Kidney capillary endothelial cell (primary cell): ENCODE data around the gene CLDN15.

ENCODE experiments used
- DNase-seq: peaks from one replicate; pipeline ENCODE4 v3.0.0-alpha.2; 2018; ENCODE audit warnings: low spot score

Gene CLDN15

DNA sequence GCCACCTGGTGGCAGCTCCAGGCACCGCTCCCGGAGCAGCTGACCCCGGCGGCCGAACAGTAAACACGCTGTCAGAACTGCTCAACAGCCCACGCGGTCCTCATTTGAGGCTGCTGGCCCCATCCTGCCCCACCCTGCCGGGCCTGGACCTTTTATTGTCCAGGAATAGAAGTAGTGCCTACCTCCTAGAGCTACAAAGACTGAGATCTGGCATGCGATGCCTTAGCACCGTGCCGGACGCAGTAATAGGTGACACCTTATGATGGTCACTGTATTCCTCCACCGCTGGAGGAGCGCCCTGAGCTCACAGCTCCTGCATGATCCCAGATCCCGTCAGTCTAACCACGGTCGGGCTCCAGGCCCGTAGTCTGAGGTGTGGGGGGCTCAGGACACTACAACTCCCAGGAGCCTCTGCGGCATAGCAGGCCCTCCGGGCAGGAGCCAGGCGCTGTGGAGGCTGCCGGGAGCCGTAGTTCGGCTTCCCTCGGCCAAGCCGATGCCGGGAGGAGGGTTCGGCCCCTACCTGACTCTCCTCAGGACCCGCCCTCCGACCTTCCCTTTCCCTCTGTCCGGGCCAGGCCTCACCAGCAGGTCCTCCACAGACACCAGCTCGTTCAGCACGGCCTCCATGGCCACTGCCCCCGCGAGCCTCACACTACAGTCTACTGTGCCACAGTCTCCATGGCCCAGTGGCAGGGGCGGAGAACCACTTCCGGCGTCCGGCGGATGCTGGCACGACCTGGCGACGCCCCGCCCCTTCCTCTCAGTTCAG, 7.0 kb upstream of the CLDN15 start, which contains the start of gene FIS1:
FIS1 (minus strand) TSS at position 707 of the 772 bp plus-strand sequence; CDS start at position 630, 77 bp downstream.
- peak; percentile 88 for DNase-seq

DNA sequence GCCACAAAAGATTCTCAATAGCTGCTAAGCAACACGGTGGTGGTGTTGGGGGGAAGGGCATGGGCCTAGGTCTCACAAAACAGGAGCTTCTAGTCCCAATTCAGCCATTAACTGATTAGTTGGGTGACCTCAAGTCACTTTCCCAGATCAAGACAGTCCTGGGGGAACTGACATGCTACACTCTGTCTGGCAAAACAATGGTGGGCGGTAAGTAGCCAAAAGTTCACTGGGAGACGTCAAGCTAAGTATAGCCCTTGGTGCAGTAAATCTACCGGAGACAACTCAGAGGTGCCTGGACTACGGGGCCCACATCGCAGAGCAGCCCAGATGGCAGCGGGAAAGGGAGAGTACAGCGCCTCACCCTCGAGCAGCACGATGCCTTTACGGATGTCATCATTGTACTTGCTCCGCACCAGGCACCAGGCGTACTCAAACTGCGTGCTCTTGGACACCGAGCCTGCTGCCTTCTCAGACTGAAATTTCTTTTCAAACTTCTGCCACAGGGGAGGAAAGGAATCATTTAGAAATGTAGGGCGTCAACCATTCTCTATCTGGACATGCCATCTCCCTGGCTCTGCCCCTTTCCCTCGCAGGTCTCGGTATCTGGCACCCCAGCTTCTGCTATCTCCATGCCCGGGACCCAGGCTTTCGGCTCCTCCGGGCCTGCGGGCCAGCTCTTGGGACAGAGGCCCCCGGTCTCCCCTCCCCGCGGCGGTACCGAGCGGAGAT, 6.2 kb upstream of the CLDN15 start:
- peak; percentile 38 for DNase-seq

DNA sequence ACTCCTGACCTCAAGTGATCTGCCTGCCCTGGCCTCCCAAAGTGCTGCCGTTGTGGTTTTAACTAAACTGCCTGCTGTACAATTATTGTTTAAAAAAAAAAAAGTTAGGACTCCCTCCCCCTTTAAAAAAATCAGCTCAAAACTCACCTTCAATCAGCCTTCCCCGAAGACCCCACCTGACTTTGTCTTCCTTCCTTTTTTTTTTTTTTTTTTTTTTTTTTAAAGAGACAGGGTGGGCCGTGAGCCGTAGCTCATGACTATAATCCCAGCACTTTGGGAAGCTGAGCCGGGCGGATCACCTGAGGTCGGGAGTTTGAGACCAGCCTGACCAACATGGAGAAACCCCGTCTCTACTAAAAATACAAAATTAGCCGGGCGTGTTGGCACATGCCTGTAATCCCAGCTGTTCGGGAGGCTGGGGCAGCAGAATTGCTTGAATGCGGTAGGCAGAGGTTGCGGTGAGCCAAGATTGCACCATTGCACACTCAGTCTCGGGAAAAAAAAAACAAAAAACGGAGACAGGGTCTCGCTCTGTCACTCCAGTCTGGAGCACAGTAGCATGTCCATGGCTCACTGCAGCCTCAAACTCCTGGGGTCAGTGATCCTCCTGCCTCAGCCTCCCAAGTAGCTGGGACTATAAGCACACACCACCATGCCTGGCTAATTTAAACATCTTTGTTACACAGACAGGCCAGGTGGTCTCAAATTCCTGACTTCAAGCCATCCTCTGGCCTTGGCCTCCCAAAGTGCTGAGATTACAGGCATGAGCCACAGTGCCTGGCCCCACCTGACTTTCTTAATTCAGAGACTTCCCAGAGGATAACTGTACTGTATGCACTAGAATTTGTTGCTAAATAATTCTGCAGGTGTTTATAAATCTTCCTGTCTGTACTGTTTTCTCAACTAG, 4.1 kb upstream of the CLDN15 start:
- no peak for DNase-seq

- no peak for DNase-seq
These were observed 3.4 kb upstream of the CLDN15 start for GRCh38 chr7:101241015-101241363.

GRCh38 chr7:101240226-101241014, 2.8 kb upstream of the CLDN15 start:
- DNase-seq, result no peak

DNA sequence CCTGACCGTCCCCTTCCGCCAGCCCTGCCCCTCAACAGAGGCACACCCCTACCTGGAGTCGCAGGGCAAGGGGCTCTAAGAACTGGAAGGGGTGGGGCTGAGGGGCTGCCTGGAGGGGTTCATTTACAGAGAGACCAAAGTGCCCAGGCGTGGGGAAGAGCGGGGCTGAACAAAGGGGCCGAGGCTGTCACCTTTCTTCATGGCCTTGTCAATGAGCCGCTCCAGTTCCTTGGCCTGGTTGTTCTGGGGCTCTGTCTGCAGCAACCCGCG, 2.3 kb upstream of the CLDN15 start:
- DNase-seq, result no peak

DNA sequence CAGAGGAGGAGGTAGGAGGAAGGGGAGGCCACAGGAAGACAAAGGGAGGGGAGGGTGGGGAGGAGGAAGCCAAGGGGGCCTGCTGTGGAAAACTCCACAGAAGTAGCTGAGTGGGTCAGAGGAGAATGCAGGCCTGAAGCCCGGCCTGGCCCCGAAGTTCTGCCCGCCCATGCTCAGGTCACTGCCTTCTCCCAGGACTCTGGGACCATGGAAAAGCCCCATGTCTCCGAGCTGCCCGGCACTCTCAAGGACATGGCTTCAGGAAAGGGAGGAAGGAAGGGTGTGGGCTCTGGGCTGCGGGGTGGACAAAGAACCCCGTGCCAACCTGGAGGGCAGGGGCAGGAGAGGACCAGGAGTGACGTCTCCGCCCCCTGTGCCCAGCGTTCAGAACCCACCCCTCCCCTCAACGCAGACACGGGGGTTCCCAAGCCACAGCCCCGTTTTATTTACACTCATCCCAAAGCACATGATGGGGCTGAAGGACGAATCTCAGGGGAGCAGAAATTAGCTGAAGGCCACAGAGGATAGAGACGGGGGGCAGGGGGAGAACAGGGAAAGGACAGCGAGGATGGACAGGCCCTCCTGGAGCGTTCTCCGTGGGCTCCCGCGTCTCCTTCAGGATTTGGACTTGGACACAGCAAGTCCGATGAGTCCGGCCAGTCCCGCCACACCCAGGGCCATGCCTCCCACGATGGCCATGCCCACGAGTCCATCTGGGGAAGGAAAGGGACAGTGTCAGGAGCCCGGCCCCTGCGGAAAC, 1.8 kb upstream of the CLDN15 start:
- no peak for DNase-seq

GRCh38 chr7:101238226-101239182, 902 bp upstream of the CLDN15 start:
- no peak for DNase-seq

- DNase-seq, result no peak
These were observed 1.2 kb downstream of the CLDN15 start for GRCh38 chr7:101236292-101236835.

DNA sequence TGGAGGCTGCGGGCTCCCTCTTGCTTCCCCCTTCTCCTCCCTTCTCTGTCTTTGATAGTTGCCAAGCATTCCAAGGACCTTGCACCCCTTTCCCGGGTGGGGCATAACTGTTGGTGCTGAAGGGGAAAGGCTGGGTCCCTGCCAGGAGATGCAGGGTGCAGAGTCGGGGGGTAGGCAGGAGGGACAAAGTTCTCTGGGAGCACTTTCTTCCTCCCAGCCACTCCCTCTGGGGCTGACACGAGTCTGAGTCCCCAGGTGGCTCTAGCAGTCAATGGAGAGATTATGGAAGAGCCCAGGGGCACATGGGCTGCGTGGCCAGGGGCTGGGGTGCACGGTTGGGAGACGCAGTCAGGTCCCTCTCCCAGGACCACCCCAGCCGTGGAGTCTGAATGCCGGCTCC, 2.1 kb downstream of the CLDN15 start:
- no peak for DNase-seq

GRCh38 chr7:101235050-101235449, 2.6 kb downstream of the CLDN15 start:
- no peak for DNase-seq

DNA sequence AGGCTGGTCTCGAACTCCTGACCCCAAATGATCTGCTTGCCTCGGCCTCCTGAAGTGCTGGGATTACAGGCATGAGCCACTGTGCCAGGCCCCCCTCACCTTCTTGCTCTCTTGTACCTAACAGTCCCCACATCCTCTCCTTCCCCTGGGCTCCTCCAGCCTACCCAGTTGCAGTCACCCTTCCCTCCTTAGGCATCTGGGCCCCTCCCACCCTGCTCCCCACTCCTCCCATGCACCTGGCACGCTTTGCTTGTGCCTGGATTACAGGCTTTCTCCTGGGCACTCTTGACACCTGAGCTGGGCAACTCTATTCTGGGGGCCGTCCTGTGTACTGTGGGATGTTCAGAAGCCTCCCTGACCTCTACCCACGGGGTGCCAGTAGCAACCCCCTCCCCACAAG, 3.0 kb downstream of the CLDN15 start:
- DNase-seq, result no peak

DNA sequence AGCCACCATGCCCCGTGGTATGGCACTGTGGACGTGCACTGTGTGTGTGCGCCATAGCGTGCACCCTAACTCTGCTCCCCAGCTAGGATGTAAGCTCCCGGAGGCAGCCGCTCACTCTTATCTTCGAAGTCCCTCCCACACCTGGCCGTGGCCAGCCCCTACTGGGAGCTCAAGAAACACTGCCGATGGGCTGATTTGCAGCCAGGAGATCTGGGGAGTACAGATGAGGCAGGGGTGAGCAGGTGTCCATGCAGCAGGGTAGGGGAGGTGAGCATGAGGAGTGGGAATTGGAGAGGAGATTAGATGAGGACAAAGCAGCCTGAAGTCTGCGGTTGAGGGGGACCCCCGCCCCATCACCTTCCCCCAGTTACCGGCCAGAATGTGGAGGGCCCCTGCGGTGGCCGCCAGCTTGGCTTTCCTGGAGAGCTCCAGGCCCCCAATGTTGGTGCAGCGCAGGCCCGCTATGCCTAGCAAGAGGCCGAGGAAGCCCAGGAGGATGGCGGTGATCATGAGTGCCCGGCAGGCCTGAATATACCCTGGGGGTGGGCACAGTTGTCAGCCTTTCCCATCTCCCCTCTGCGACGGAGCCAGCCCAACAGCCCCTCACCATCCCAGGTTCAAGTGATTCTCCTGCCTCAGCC, 3.6 kb downstream of the CLDN15 start:
- no peak for DNase-seq

DNA sequence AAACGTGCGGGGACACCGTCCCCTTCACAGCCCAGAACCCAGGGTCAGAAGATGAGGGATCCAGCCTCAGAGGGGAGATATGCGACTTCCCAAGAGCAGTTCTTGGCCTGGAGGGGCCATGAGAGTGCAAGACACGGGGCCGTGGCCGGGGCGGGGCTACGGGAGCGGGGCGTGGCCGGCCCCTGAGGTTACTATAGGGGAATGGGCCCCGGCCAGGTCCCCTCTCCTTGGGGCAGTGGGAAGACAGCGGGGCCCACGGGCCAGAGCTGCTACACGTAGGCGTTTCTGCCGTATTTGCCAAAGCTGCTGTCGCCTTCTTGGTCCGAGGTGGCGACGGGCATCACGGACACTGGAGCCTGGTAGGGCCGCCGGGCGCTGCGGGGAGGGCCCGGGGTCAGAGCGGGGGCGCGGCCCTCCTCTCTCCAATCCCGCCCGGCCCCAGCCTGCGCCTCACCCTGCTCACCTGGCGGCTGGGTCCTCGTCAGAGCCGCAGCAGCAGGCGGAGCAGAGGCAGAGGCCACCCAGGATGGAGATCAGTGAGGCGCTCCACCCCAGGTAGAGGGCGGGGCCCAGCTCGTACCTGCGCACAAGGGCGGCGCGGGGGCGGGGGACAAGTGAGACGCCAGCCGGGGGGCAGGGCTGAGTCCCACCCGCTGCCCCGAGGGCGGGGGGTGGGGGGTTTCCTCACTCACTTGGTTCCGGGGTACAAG, 5.3 kb downstream of the CLDN15 start:
- no peak for DNase-seq

GRCh38 chr7:101231644-101232043, 6.0 kb downstream of the CLDN15 start:
- peak; percentile 59 for DNase-seq

- DNase-seq, result no peak
These were observed 10.9 kb downstream of the CLDN15 start for GRCh38 chr7:101226721-101227120.

GRCh38 chr7:101225650-101226049, 12.0 kb downstream of the CLDN15 start:
- DNase-seq, result no peak

- DNase-seq, result no peak
These were observed 14.1 kb downstream of the CLDN15 start for GRCh38 chr7:101223528-101223927.
